HepG2 (cell line): ENCODE data around the gene DPAGT1. TPM values are rescaled to one million over a fixed set of nuclear protein-coding genes. Genes with fewer than 3 reads are reported as not detected.

Source experiments
- CCDC6 ChIP-seq: sonication (generic); formaldehyde crosslinking; IDR thresholded peaks from 2 replicates; pipeline ENCODE4 v1.8.1; 2022; ENCODE audit warnings: mild to moderate bottlenecking, missing genetic modification reagents, moderate library complexity
- KDM3A ChIP-seq: IDR thresholded peaks from 2 replicates; pipeline ENCODE4 v1.6.1; 2018; ENCODE audit warnings: low read depth, missing compliant biosample characterization
- PRPF4 ChIP-seq: fragments of 200-400 bp; formaldehyde crosslinking; IDR thresholded peaks from 2 replicates; pipeline ENCODE4 v1.6.1; 2016; ENCODE audit warnings: low read length, low read depth; ENCODE audit not compliant: poor library complexity, severe bottlenecking
- SNAPC2 ChIP-seq: sonication (generic); formaldehyde crosslinking; IDR thresholded peaks from 2 replicates; pipeline ENCODE4 v1.8.1; 2022; ENCODE audit warnings: mild to moderate bottlenecking, missing genetic modification reagents
- SOX13 ChIP-seq, 3 experiments: fragments of 450-650 bp in 1 of 3; sonication (generic) in 1 of 3; formaldehyde crosslinking in 1 of 3; IDR thresholded peaks in 2 of 3; conservative IDR thresholded peaks in 1 of 3; 2 replicates each; pipeline versions ENCODE4 v1.5.0 to v1.6.1; 2016 to 2020; ENCODE audit warnings: antibody characterized with exemption in 1 of 3, mild to moderate bottlenecking in 1 of 3, missing compliant biosample characterization in 1 of 3, missing genetic modification reagents in 1 of 3, moderate library complexity in 1 of 3
- SOX5 ChIP-seq: IDR thresholded peaks from 2 replicates; pipeline ENCODE4 v1.6.1; 2016; ENCODE audit warnings: borderline replicate concordance
- ZFAT ChIP-seq: sonication (generic); formaldehyde crosslinking; conservative IDR thresholded peaks from 2 replicates; pipeline ENCODE4 v1.8.1; 2023; ENCODE audit warnings: missing genetic modification reagents, inconsistent platforms
- ZNF430 ChIP-seq: sonication (generic); formaldehyde crosslinking; IDR thresholded peaks from 2 replicates; pipeline ENCODE4 v1.9.0; 2021; ENCODE audit warnings: mild to moderate bottlenecking, missing genetic modification reagents
- ZNF558 ChIP-seq: sonication (generic); formaldehyde crosslinking; IDR thresholded peaks from 2 replicates; pipeline ENCODE4 v1.9.0; 2022; ENCODE audit warnings: mild to moderate bottlenecking, missing genetic modification reagents, borderline replicate concordance
- ZNF562 ChIP-seq: sonication (generic); formaldehyde crosslinking; IDR thresholded peaks from 2 replicates; pipeline ENCODE4 v1.8.0; 2022; ENCODE audit warnings: missing genetic modification reagents, borderline replicate concordance
- ZNF567 ChIP-seq: sonication (generic); formaldehyde crosslinking; IDR thresholded peaks from 2 replicates; pipeline ENCODE4 v1.8.1; 2023; ENCODE audit warnings: mild to moderate bottlenecking, missing genetic modification reagents, borderline replicate concordance
- polyA plus RNA-seq, 8 experiments: library from polyadenylated mRNA; depleted of rRNA in 3 of 8; stranded (reverse) in 7 of 8; unstranded in 1 of 8; fragments of >200 nt; fragmentation: Illumina TruSeq in 4 of 8; extraction: Trizol in 4 of 8; gene quantifications; 2 replicates each; pipeline versions ENCODE4 v1.2.1 to v1.2.3, GENCODE V29; 2011 to 2016; ENCODE audit warnings: low read depth in 4 of 8, missing spikeins in 1 of 8, mixed read lengths in 1 of 8; ENCODE audit not compliant: insufficient read depth in 1 of 8
- total RNA-seq, 5 experiments: library from RNA; depleted of rRNA; stranded (reverse); fragments of >200 nt; fragmentation: Illumina TruSeq; extraction: Trizol; gene quantifications; 2 replicates each; pipeline ENCODE4 v1.2.3, GENCODE V29; 2016; ENCODE audit warnings: low read depth in 1 of 5
- TF ChIP-seq, protein P1 (sequence below): sonication (generic); IDR thresholded peaks from 2 replicates; pipeline ENCODE4 v1.6.1; 2016; ENCODE audit warnings: low read depth, borderline replicate concordance
- TF ChIP-seq, protein P2 (sequence below): sonication (generic); formaldehyde crosslinking; IDR thresholded peaks from one replicate; pipeline ENCODE4 v1.5.1; 2020; ENCODE audit warnings: mild to moderate bottlenecking, missing genetic modification reagents; ENCODE audit errors: not compliant biosample characterization
- TF ChIP-seq, protein P3 (sequence below): IDR thresholded peaks from 2 replicates; pipeline ENCODE4 v1.6.1; 2016
- TF ChIP-seq, protein P4 (sequence below): sonication (generic); formaldehyde crosslinking; IDR thresholded peaks from 2 replicates; pipeline ENCODE4 v1.5.0; 2020; ENCODE audit warnings: missing genetic modification reagents

DPAGT1 gene
- total and polyA plus RNA-seq, 2 of the 13 experiments (the other 11 are each of a cell fraction or from before 2014, with no cell fraction given) = 37.6 to 70.7 TPM

DNA sequence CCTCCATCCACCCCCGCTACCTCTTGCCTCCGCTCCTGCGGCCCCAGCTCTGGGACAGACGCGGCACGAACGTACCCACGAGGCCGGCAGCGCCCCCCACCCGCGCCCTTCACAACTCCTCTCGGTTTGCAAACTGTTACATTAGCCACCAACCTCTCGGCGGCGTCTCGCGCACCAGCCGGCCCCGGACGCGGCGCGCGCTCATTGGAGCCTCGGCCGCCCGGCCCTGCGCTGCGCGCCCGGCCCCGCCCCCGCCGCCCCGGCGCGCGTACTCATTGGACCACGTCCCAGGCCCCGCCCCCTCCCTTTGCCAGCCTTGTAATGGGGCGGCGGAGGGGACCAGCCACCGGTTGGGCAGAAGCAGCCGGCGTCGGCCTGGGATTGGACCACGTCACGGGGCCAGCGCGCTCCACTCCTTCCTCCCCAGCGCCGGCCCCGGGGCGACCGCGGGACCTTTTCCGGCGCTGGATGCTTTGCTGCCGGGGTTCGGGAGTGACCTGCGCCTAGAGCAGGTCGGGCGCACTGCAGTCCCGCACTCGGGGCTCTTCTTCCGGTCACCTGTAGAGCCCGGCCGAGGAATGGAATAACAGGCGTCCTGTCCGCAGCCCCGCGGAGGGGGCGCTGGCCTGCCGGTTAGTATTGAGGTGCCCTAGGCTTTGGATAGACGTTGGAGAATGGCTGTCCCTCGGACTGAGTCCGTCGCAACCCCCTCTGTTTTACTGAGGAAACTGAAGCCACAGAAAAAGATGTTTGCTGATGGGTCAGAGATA is 44.5 kb downstream of the DPAGT1 start, which contains the start of gene HYOU1 (continued):
- TF ChIP-seq SOX5 (CRISPR knock-in tag) = peak; percentile 9; the same call in 1 of the 2 replicates
- no peak; the same call in 1 of the 2 replicates for TF ChIP-seq ZNF558 (CRISPR knock-in tag)
- TF ChIP-seq, protein P1, sequence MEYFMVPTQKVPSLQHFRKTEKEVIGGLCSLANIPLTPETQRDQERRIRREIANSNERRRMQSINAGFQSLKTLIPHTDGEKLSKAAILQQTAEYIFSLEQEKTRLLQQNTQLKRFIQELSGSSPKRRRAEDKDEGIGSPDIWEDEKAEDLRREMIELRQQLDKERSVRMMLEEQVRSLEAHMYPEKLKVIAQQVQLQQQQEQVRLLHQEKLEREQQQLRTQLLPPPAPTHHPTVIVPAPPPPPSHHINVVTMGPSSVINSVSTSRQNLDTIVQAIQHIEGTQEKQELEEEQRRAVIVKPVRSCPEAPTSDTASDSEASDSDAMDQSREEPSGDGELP = peak; percentile 67; the same call in 1 of the 2 replicates
- TF ChIP-seq ZNF567 (CRISPR knock-in tag) = no peak
- TF ChIP-seq, protein P2, sequence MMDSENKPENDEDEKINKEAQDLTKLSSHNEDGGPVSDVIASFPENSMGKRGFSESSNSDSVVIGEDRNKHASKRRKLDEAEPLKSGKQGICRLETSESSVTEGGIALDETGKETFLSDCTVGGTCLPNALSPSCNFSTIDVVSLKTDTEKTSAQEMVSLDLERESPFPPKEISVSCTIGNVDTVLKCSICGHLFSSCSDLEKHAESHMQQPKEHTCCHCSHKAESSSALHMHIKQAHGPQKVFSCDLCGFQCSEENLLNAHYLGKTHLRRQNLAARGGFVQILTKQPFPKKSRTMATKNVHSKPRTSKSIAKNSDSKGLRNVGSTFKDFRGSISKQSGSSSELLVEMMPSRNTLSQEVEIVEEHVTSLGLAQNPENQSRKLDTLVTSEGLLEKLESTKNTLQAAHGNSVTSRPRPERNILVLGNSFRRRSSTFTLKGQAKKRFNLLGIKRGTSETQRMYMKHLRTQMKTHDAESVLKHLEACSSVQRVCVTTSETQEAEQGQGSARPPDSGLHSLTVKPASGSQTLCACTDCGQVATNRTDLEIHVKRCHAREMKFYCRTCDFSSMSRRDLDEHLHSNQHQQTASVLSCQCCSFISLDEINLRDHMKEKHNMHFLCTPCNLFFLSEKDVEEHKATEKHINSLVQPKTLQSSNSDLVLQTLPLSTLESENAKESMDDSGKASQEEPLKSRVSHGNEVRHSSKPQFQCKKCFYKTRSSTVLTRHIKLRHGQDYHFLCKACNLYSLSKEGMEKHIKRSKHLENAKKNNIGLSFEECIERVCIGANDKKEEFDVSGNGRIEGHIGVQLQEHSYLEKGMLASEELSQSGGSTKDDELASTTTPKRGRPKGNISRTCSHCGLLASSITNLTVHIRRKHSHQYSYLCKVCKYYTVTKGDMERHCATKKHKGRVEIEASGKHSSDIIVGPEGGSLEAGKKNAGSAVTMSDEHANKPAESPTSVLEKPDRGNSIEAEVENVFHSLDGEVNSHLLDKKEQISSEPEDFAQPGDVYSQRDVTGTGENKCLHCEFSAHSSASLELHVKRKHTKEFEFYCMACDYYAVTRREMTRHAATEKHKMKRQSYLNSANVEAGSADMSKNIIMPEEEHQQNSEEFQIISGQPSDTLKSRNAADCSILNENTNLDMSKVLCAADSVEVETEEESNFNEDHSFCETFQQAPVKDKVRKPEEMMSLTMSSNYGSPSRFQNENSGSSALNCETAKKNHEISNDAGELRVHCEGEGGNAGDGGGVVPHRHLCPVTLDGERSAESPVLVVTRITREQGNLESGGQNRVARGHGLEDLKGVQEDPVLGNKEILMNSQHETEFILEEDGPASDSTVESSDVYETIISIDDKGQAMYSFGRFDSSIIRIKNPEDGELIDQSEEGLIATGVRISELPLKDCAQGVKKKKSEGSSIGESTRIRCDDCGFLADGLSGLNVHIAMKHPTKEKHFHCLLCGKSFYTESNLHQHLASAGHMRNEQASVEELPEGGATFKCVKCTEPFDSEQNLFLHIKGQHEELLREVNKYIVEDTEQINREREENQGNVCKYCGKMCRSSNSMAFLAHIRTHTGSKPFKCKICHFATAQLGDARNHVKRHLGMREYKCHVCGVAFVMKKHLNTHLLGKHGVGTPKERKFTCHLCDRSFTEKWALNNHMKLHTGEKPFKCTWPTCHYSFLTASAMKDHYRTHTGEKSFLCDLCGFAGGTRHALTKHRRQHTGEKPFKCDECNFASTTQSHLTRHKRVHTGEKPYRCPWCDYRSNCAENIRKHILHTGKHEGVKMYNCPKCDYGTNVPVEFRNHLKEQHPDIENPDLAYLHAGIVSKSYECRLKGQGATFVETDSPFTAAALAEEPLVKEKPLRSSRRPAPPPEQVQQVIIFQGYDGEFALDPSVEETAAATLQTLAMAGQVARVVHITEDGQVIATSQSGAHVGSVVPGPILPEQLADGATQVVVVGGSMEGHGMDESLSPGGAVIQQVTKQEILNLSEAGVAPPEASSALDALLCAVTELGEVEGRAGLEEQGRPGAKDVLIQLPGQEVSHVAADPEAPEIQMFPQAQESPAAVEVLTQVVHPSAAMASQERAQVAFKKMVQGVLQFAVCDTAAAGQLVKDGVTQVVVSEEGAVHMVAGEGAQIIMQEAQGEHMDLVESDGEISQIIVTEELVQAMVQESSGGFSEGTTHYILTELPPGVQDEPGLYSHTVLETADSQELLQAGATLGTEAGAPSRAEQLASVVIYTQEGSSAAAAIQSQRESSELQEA = no peak
- TF ChIP-seq, protein P3, sequence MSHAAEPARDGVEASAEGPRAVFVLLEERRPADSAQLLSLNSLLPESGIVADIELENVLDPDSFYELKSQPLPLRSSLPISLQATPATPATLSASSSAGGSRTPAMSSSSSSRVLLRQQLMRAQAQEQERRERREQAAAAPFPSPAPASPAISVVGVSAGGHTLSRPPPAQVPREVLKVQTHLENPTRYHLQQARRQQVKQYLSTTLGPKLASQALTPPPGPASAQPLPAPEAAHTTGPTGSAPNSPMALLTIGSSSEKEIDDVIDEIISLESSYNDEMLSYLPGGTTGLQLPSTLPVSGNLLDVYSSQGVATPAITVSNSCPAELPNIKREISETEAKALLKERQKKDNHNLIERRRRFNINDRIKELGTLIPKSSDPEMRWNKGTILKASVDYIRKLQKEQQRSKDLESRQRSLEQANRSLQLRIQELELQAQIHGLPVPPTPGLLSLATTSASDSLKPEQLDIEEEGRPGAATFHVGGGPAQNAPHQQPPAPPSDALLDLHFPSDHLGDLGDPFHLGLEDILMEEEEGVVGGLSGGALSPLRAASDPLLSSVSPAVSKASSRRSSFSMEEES = peak; percentile 41
- TF ChIP-seq ZNF562 = no peak
- TF ChIP-seq KDM3A (CRISPR knock-in tag) = no peak
- peak; percentile 42 for TF ChIP-seq CCDC6 (CRISPR knock-in tag)
- peak; percentile 52; the same call in 1 of the 2 replicates for TF ChIP-seq ZNF430
- TF ChIP-seq, protein P4, sequence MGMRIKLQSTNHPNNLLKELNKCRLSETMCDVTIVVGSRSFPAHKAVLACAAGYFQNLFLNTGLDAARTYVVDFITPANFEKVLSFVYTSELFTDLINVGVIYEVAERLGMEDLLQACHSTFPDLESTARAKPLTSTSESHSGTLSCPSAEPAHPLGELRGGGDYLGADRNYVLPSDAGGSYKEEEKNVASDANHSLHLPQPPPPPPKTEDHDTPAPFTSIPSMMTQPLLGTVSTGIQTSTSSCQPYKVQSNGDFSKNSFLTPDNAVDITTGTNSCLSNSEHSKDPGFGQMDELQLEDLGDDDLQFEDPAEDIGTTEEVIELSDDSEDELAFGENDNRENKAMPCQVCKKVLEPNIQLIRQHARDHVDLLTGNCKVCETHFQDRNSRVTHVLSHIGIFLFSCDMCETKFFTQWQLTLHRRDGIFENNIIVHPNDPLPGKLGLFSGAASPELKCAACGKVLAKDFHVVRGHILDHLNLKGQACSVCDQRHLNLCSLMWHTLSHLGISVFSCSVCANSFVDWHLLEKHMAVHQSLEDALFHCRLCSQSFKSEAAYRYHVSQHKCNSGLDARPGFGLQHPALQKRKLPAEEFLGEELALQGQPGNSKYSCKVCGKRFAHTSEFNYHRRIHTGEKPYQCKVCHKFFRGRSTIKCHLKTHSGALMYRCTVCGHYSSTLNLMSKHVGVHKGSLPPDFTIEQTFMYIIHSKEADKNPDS (CRISPR knock-in tag) = no peak
- TF ChIP-seq ZFAT = no peak
- no peak for TF ChIP-seq PRPF4
- no peak for TF ChIP-seq SOX13 (IDR thresholded peaks at IDR 0.05)
- peak in 1 of 2 experiments; percentile 40; a peak in 2 of 4 replicates for TF ChIP-seq SOX13 (CRISPR knock-in tag; conservative IDR thresholded peaks at IDR 0.05 in 1 of 2, IDR thresholded peaks at IDR 0.05 in 1 of 2)
- TF ChIP-seq SNAPC2 (CRISPR knock-in tag) = no peak
